Measurements from ENCODE around the gene COPS3. TPM values are rescaled to one million over a fixed set of nuclear protein-coding genes. Genes with fewer than 3 reads are reported as not detected.
A peak's percentile ranks its signal among the peaks of the same experiment; 100 is the strongest.

The COPS3 gene
- total RNA-seq, 1 experiment from 2014 or later: 50.7 TPM

DNA sequence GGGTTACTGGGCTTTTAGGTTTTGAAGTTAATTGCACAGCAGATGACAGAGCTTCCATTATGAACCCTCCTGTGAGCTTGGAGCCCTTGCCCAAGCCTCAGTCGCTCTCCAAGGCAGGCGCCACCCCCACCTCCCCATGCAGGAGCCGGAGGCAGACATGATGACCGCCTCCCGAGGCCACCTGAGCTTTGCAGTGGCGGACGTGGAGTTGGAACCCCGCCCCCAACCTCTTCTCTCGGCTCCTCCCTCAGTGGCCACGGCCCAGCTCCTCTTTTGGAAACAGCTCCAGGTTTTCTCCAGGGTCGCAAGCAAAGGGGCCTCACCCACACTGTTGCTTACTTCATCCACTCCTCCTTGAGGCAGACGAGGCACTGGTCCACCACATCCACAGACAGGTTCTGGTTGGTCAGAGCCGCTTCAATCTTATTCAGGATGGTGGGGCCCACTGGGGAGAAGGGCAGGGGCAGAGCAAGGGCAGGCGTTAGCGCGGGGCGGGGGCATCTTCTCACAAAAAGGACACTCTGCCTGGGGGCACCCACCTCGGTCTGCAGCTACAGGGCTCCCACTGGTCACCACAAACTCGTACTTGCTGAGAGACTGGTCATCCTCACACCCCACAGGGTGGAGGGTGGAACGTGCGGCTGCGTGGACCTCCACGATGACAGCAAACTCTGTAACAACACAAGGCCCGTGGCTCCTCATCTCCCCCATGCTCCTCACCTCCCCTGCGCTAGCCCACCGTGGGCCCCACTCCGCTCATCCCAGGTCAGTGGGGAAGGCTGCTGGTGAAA lies 66.2 kb downstream of the COPS3 start:
- Mint-ChIP-seq H3K4me1 (ENCODE audit: low read depth, unreplicated experiment) (no peaks in the 10 kb centered on the region), H3K27ac (ENCODE audit: unreplicated experiment) (no peak overlapping the region), H3K4me3 (ENCODE audit: low read depth, unreplicated experiment) (no peak overlapping the region), H3K27me3 (ENCODE audit: unreplicated experiment) (no peaks in the 10 kb centered on the region), H3K36me3 (ENCODE audit: insufficient read depth, unreplicated experiment) (peaks cover 27% of the 10 kb centered on the region), H3K9me3 (ENCODE audit: low read depth, unreplicated experiment) (no peaks in the 10 kb centered on the region)
- BruUV-seq (replicated peaks): no TSS peak
- intact Hi-C loops (cut with micrococcal nuclease; ENCODE audit: unreplicated experiment): no loop called here
- no peak for DNase-seq
- TF ChIP-seq, protein P1, sequence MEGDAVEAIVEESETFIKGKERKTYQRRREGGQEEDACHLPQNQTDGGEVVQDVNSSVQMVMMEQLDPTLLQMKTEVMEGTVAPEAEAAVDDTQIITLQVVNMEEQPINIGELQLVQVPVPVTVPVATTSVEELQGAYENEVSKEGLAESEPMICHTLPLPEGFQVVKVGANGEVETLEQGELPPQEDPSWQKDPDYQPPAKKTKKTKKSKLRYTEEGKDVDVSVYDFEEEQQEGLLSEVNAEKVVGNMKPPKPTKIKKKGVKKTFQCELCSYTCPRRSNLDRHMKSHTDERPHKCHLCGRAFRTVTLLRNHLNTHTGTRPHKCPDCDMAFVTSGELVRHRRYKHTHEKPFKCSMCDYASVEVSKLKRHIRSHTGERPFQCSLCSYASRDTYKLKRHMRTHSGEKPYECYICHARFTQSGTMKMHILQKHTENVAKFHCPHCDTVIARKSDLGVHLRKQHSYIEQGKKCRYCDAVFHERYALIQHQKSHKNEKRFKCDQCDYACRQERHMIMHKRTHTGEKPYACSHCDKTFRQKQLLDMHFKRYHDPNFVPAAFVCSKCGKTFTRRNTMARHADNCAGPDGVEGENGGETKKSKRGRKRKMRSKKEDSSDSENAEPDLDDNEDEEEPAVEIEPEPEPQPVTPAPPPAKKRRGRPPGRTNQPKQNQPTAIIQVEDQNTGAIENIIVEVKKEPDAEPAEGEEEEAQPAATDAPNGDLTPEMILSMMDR (IDR thresholded peaks at IDR 0.05; ENCODE audit: unreplicated experiment): no peak
- CTCF ChIA-PET: no interaction called here

DNA sequence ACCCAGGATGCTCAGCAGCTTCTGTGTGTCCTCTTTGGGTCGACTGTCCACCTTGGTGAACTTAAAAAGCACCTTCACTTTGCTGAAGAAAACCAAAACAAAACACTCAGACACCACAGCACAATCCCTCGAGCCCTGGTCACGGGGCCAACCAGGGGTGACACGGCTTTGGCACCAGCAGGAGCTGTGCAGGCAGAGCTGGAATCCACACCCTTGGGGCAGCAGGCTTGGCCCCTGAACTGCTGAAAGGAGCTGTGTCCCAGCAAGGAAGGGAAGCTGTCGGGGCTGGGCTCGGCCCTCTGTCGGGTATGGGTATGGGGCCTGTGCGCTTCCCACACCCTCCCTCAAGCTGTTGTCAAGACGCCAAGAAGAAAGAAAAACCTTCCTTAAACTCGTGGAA lies 67.3 kb downstream of the COPS3 start:
- CTCF ChIA-PET: no interaction called here
- H3K4me3 Mint-ChIP-seq (ENCODE audit: low read depth, unreplicated experiment): no peak overlapping the region
- TF ChIP-seq, protein P1 (IDR thresholded peaks at IDR 0.05; ENCODE audit: unreplicated experiment): no peak
- intact Hi-C loops (cut with micrococcal nuclease; ENCODE audit: unreplicated experiment): no loop called here
- H3K4me1 Mint-ChIP-seq (ENCODE audit: low read depth, unreplicated experiment): no peaks in the 10 kb centered on the region
- no TSS peak for BruUV-seq (replicated peaks)
- DNase-seq: no peak
- H3K9me3 Mint-ChIP-seq (ENCODE audit: low read depth, unreplicated experiment): no peaks in the 10 kb centered on the region
- no peaks in the 10 kb centered on the region for H3K27me3 Mint-ChIP-seq (ENCODE audit: unreplicated experiment)
- H3K27ac Mint-ChIP-seq (ENCODE audit: unreplicated experiment): no peak overlapping the region
- peaks cover 17% of the 10 kb centered on the region for H3K36me3 Mint-ChIP-seq (ENCODE audit: insufficient read depth, unreplicated experiment)

DNA sequence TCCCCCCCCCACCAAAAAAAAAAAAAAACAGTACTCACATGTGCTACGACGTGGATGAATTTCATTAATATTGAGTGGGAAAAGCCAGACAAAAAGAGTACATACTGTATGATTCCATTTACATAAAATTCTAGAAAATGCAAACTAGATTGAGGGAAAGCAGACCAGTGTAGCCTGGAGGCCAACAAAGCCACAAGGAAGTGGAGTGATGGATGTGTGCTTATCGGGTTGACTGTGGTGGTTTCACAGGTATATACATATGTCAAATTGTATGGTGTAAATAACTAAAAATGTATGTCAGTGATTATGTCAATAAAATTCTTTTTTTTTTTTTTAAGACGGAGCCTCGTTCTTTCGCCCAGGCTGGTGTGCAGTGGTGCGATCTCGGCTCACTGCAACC lies 73.0 kb downstream of the COPS3 start:
- Mint-ChIP-seq H3K4me1 (ENCODE audit: low read depth, unreplicated experiment) (no peaks in the 10 kb centered on the region), H3K4me3 (ENCODE audit: low read depth, unreplicated experiment) (no peak overlapping the region), H3K27me3 (ENCODE audit: unreplicated experiment) (no peaks in the 10 kb centered on the region), H3K27ac (ENCODE audit: unreplicated experiment) (no peak overlapping the region), H3K9me3 (ENCODE audit: low read depth, unreplicated experiment) (no peaks in the 10 kb centered on the region), H3K36me3 (ENCODE audit: insufficient read depth, unreplicated experiment) (peaks cover 30% of the 10 kb centered on the region)
- CTCF ChIA-PET: no interaction called here
- intact Hi-C loops (cut with micrococcal nuclease; ENCODE audit: unreplicated experiment): no loop called here
- no peak for DNase-seq
- no TSS peak for BruUV-seq (replicated peaks)
- TF ChIP-seq, protein P1 (IDR thresholded peaks at IDR 0.05; ENCODE audit: unreplicated experiment): no peak

DNA sequence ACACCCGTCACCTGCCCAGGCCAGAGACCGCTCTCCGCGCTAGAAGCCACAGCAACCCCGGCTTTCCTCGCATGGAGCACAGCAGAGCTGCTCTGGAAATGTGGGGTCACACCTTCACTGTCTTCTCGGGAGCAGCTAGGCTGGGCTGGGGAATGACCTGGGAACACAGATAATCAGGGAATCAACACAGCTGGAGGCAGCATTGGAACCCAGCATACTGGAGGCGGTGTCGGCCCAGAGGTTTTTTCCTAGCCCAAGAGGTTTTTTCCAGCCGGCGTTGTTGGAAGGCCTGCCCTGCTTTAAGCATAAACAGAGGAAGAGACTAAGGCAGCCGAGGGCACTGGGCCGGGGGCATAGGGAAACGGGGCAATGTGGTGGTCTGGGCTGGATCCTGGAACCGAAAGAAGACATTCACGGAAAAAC lies 74.1 kb downstream of the COPS3 start:
- H3K9me3 Mint-ChIP-seq (ENCODE audit: low read depth, unreplicated experiment): no peaks in the 10 kb centered on the region
- no peak for DNase-seq
- no peaks in the 10 kb centered on the region for H3K27me3 Mint-ChIP-seq (ENCODE audit: unreplicated experiment)
- TF ChIP-seq, protein P1 (IDR thresholded peaks at IDR 0.05; ENCODE audit: unreplicated experiment): no peak
- peaks cover 30% of the 10 kb centered on the region for H3K36me3 Mint-ChIP-seq (ENCODE audit: insufficient read depth, unreplicated experiment)
- H3K4me1 Mint-ChIP-seq (ENCODE audit: low read depth, unreplicated experiment): no peaks in the 10 kb centered on the region
- CTCF ChIA-PET: no interaction called here
- no TSS peak for BruUV-seq (replicated peaks)
- H3K27ac Mint-ChIP-seq (ENCODE audit: unreplicated experiment): peak overlapping the region; percentile 79
- H3K4me3 Mint-ChIP-seq (ENCODE audit: low read depth, unreplicated experiment): peak overlapping the region; percentile 70
- intact Hi-C loops (cut with micrococcal nuclease; ENCODE audit: unreplicated experiment): no loop called here
